Gastrocnemius medialis (tissue), 4 donors: ENCODE results near the gene HABP4.

ENCODE experiments used
- CTCF ChIP-seq, 5 experiments: fragments of 450-650 bp in 3 of 5; fragments of 200-600 bp in 2 of 5; sonication (generic) in 2 of 5; IDR thresholded peaks in 4 of 5; conservative IDR thresholded peaks in 1 of 5; 1 replicate in 4 of 5; 2 replicates in 1 of 5; pipeline ENCODE4 v1.5.1; 2016 to 2019; ENCODE audit warnings: antibody characterized with exemption in 5 of 5, mild to moderate bottlenecking in 3 of 5, moderate library complexity in 3 of 5
- POLR2A ChIP-seq, 2 donors: fragments of 450-650 bp; IDR thresholded peaks; one replicate each; pipeline ENCODE4 v1.6.1; 2017; ENCODE audit warnings: antibody characterized with exemption in 2 of 2, mild to moderate bottlenecking in 2 of 2, moderate library complexity in 2 of 2

DNA sequence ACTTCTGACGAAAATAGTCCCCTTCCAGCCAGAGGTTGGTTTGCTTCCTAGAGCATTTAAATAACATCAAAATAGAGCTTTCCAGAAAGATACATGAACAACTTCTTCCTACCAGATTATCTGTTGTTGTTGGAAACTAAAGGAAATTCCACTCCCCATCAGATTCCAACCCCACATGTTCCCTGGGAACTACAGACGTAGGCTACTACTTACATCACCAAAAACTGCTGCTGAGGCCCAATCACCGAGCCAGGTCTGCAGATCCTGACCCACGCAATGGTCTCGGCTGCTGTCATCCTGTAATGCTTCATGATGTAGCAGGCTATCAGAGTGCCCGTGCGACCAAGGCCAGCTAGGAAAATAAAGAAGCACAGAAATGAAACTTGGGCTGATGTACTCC is 73.4 kb downstream of the HABP4 start:
- TF ChIP-seq CTCF (IDR thresholded peaks at IDR 0.05 in 4 of 5, conservative IDR thresholded peaks at IDR 0.05 in 1 of 5) (no peak), POLR2A (IDR thresholded peaks at IDR 0.05) (no peak)
